HL-60 (cell line): Measurements from ENCODE around the gene MAGOHB.

Experiments
- DNase-seq, 2 experiments: peaks; one replicate each; pipeline ENCODE4 v3.0.0-alpha.2; 2010 to 2020; ENCODE audit warnings: low read depth in 1 of 2, low spot score in 1 of 2
- H3K27ac ChIP-seq: fragments of 250-450 bp; sonication (Bioruptor Pico); replicated peaks from 2 replicates; pipeline ENCODE4 v1.5.1; 2020; ENCODE audit warnings: mild to moderate bottlenecking, moderate library complexity
- H3K27me3 ChIP-seq: fragments of 250-450 bp; sonication (Bioruptor Pico); 2 replicates; pipeline ENCODE4 v1.5.1; 2021; ENCODE audit warnings: mild to moderate bottlenecking, moderate library complexity; ENCODE audit not compliant: insufficient read depth, poor library complexity, severe bottlenecking
- H3K4me3 ChIP-seq: replicated peaks from 2 replicates; pipeline ENCODE4 v1.5.1; 2011; ENCODE audit warnings: mild to moderate bottlenecking, control low read depth, low read length; ENCODE audit not compliant: insufficient read depth
- CTCF ChIP-seq: IDR thresholded peaks from one replicate; pipeline ENCODE4 v1.5.1; 2011; ENCODE audit warnings: low read length, control low read depth, inconsistent platforms; ENCODE audit not compliant: insufficient read depth
- GABPA ChIP-seq: IDR thresholded peaks from 2 replicates; pipeline ENCODE4 v1.6.1; 2012; ENCODE audit warnings: low read depth
- POLR2AphosphoS5 ChIP-seq: IDR thresholded peaks from 2 replicates; pipeline ENCODE4 v1.6.1; 2012; ENCODE audit warnings: low read depth
- REST ChIP-seq: IDR thresholded peaks from 2 replicates; pipeline ENCODE4 v1.6.1; 2012; ENCODE audit warnings: low read depth; ENCODE audit not compliant: insufficient replicate concordance
- SPI1 ChIP-seq: IDR thresholded peaks from 2 replicates; pipeline ENCODE4 v1.6.1; 2012; ENCODE audit warnings: low read depth, mild to moderate bottlenecking, borderline replicate concordance

Gene MAGOHB

GRCh38 chr12:10610188-10610587 is 3.2 kb downstream of the MAGOHB start:
- H3K4me3 ChIP-seq = no peak overlapping the region
- TF ChIP-seq POLR2AphosphoS5 = no peak
- no peak for TF ChIP-seq REST
- TF ChIP-seq CTCF = no peak
- TF ChIP-seq SPI1 = no peak
- TF ChIP-seq GABPA = no peak
- DNase-seq = no peak
- no peak overlapping the region for H3K27ac ChIP-seq
- H3K27me3 ChIP-seq = no peaks in the 10 kb centered on the region

- Histone ChIP-seq H3K27ac (no peak overlapping the region), H3K4me3 (no peak overlapping the region), H3K27me3 (no peaks in the 10 kb centered on the region)
- TF ChIP-seq SPI1 (no peak), CTCF (no peak), POLR2AphosphoS5 (no peak), GABPA (no peak), REST (no peak)
- DNase-seq = no peak
Observed at GRCh38 chr12:10607885-10608458, 5.4 kb downstream of the MAGOHB start.

GRCh38 chr12:10601860-10602259 is 11.5 kb downstream of the MAGOHB start:
- Histone ChIP-seq H3K27ac (no peak overlapping the region), H3K4me3 (no peak overlapping the region), H3K27me3 (no peaks in the 10 kb centered on the region)
- TF ChIP-seq GABPA (no peak), REST (no peak), SPI1 (no peak), CTCF (no peak), POLR2AphosphoS5 (no peak)
- no peak for DNase-seq
